Measurements from ENCODE around the gene CLEC14A.

CLEC14A gene

GRCh38 chr14:38209572-38210557 is 46.0 kb downstream of the CLEC14A start:
- no peaks in the 10 kb centered on the region for H3K36me3 ChIP-seq (ENCODE audit: control insufficient read depth, insufficient read depth, low read length)
- H3K4me1 ChIP-seq (ENCODE audit: control insufficient read depth, insufficient read depth, low read length), result peaks cover 15% of the 10 kb centered on the region
- H3K9ac ChIP-seq (ENCODE audit: low read depth, low read length), result no peak overlapping the region
- H3K9me3 ChIP-seq (ENCODE audit: control insufficient read depth, insufficient read depth, low read length), result no peaks in the 10 kb centered on the region
- peaks cover 94% of the 10 kb centered on the region for H3K27me3 ChIP-seq (ENCODE audit: control insufficient read depth, insufficient read depth, low read length)
- H3K4me3 ChIP-seq (ENCODE audit: low read depth, low read length), result peak overlapping the region; percentile 62

GRCh38 chr14:38208618-38209562 is 47.0 kb downstream of the CLEC14A start:
- Histone ChIP-seq H3K27me3 (ENCODE audit: control insufficient read depth, insufficient read depth, low read length) (peaks cover 88% of the 10 kb centered on the region), H3K9ac (ENCODE audit: low read depth, low read length) (peak overlapping the region; percentile 13), H3K36me3 (ENCODE audit: control insufficient read depth, insufficient read depth, low read length) (no peaks in the 10 kb centered on the region), H3K9me3 (ENCODE audit: control insufficient read depth, insufficient read depth, low read length) (no peaks in the 10 kb centered on the region), H3K4me3 (ENCODE audit: low read depth, low read length) (peak overlapping the region; percentile 62), H3K4me1 (ENCODE audit: control insufficient read depth, insufficient read depth, low read length) (peaks cover 11% of the 10 kb centered on the region)

GRCh38 chr14:38207736-38208617 is 47.9 kb downstream of the CLEC14A start, which contains the start of gene SSTR1:
Gene SSTR1 (plus strand): TSS chr14:38207904. CDS start chr14:38209390, 1,486 bp downstream.
- Histone ChIP-seq H3K4me3 (ENCODE audit: low read depth, low read length) (peak within 1 kb of the TSS; percentile 50), H3K9ac (ENCODE audit: low read depth, low read length) (peak within 1 kb of the TSS; percentile 13), H3K4me1 (ENCODE audit: control insufficient read depth, insufficient read depth, low read length) (peaks cover 11% of the 10 kb centered on the region), H3K27me3 (ENCODE audit: control insufficient read depth, insufficient read depth, low read length) (peaks cover 79% of the 10 kb centered on the region), H3K9me3 (ENCODE audit: control insufficient read depth, insufficient read depth, low read length) (no peaks in the 10 kb centered on the region), H3K36me3 (ENCODE audit: control insufficient read depth, insufficient read depth, low read length) (no peaks in the 10 kb centered on the region)

- Histone ChIP-seq H3K9me3 (ENCODE audit: control insufficient read depth, insufficient read depth, low read length) (no peaks in the 10 kb centered on the region), H3K27me3 (ENCODE audit: control insufficient read depth, insufficient read depth, low read length) (peaks cover 73% of the 10 kb centered on the region), H3K4me1 (ENCODE audit: control insufficient read depth, insufficient read depth, low read length) (peaks cover 11% of the 10 kb centered on the region), H3K4me3 (ENCODE audit: low read depth, low read length) (peak overlapping the region; percentile 50), H3K9ac (ENCODE audit: low read depth, low read length) (no peak overlapping the region), H3K36me3 (ENCODE audit: control insufficient read depth, insufficient read depth, low read length) (no peaks in the 10 kb centered on the region)
Measured at GRCh38 chr14:38207377-38207735, 48.5 kb downstream of the CLEC14A start.

GRCh38 chr14:38206689-38207376 is 49.1 kb downstream of the CLEC14A start:
- no peaks in the 10 kb centered on the region for H3K9me3 ChIP-seq (ENCODE audit: control insufficient read depth, insufficient read depth, low read length)
- H3K27me3 ChIP-seq (ENCODE audit: control insufficient read depth, insufficient read depth, low read length), result peaks cover 67% of the 10 kb centered on the region
- no peak overlapping the region for H3K4me3 ChIP-seq (ENCODE audit: low read depth, low read length)
- H3K9ac ChIP-seq (ENCODE audit: low read depth, low read length), result no peak overlapping the region
- peaks cover 11% of the 10 kb centered on the region for H3K4me1 ChIP-seq (ENCODE audit: control insufficient read depth, insufficient read depth, low read length)
- H3K36me3 ChIP-seq (ENCODE audit: control insufficient read depth, insufficient read depth, low read length), result no peaks in the 10 kb centered on the region

GRCh38 chr14:38205949-38206665 is 49.8 kb downstream of the CLEC14A start:
- Histone ChIP-seq H3K27me3 (ENCODE audit: control insufficient read depth, insufficient read depth, low read length) (peaks cover 60% of the 10 kb centered on the region), H3K36me3 (ENCODE audit: control insufficient read depth, insufficient read depth, low read length) (no peaks in the 10 kb centered on the region), H3K4me3 (ENCODE audit: low read depth, low read length) (no peak overlapping the region), H3K9ac (ENCODE audit: low read depth, low read length) (no peak overlapping the region), H3K9me3 (ENCODE audit: control insufficient read depth, insufficient read depth, low read length) (no peaks in the 10 kb centered on the region), H3K4me1 (ENCODE audit: control insufficient read depth, insufficient read depth, low read length) (peaks cover 11% of the 10 kb centered on the region)

- Histone ChIP-seq H3K36me3 (ENCODE audit: control insufficient read depth, insufficient read depth, low read length) (no peaks in the 10 kb centered on the region), H3K9ac (ENCODE audit: low read depth, low read length) (no peak overlapping the region), H3K27me3 (ENCODE audit: control insufficient read depth, insufficient read depth, low read length) (peaks cover 52% of the 10 kb centered on the region), H3K4me1 (ENCODE audit: control insufficient read depth, insufficient read depth, low read length) (peaks cover 11% of the 10 kb centered on the region), H3K4me3 (ENCODE audit: low read depth, low read length) (no peak overlapping the region), H3K9me3 (ENCODE audit: control insufficient read depth, insufficient read depth, low read length) (no peaks in the 10 kb centered on the region)
Measured at GRCh38 chr14:38205119-38205813, 50.6 kb downstream of the CLEC14A start.

- no peak overlapping the region for H3K9ac ChIP-seq (ENCODE audit: low read depth, low read length)
- peaks cover 46% of the 10 kb centered on the region for H3K27me3 ChIP-seq (ENCODE audit: control insufficient read depth, insufficient read depth, low read length)
- H3K4me3 ChIP-seq (ENCODE audit: low read depth, low read length), result no peak overlapping the region
- peaks cover 10% of the 10 kb centered on the region for H3K4me1 ChIP-seq (ENCODE audit: control insufficient read depth, insufficient read depth, low read length)
- peaks cover 4% of the 10 kb centered on the region for H3K36me3 ChIP-seq (ENCODE audit: control insufficient read depth, insufficient read depth, low read length)
- H3K9me3 ChIP-seq (ENCODE audit: control insufficient read depth, insufficient read depth, low read length), result no peaks in the 10 kb centered on the region
Measured at GRCh38 chr14:38204719-38205115, 51.2 kb downstream of the CLEC14A start.
